HepG2 (cell line): Measurements from ENCODE around the gene RNU1-1. TPM values are rescaled to one million over a fixed set of nuclear protein-coding genes. Genes with fewer than 3 reads are reported as not detected.

Source experiments
- ATAC-seq: fragments of 200-7000 bp; cut with Tn5 transposase; 3 replicates; pipeline ENCODE4 v1.9.1; 2020; ENCODE audit warnings: mild to moderate bottlenecking, moderate library complexity
- BruUV-seq: library from RNA; stranded (reverse); fragments of 400-500 nt; replicated peaks from 2 replicates; lab custom pipeline; 2021; lab: Mats Ljungman, UMichigan
- CTCF ChIA-PET: fragments of 300-600 bp; formaldehyde crosslinking; extraction: SDS; loops from one replicate; lab custom pipeline; 2021; ENCODE audit warnings: low total read pairs, inconsistent platforms, low intra/inter-chr PET ratio; lab: Yijun Ruan, JAX
- POLR2A ChIA-PET: fragments of 350-600 bp; sonication (Branson Sonifier 250); formaldehyde crosslinking; loops from one replicate; lab custom pipeline; 2020; ENCODE audit warnings: antibody characterized with exemption, inconsistent platforms; lab: Yijun Ruan, JAX
- DNase-seq: peaks from one replicate; pipeline ENCODE4 v3.0.0-alpha.2; 2015; ENCODE audit warnings: low spot score
- FAIRE-seq: peaks from 3 replicates; lab custom pipeline; 2011; peaks lifted over from hg19 to GRCh38; lab: Jason Lieb, UNC
- H2AFZ ChIP-seq: one replicate; pipeline ENCODE4 v1.6.1; 2011; ENCODE audit warnings: low read length, inconsistent platforms
- H3K27ac ChIP-seq: fragments of 300-600 bp; 3 replicates; pipeline ENCODE4 v1.8.0; 2011; ENCODE audit warnings: mixed run types, mild to moderate bottlenecking, mixed read lengths, low read length, inconsistent platforms; ENCODE audit not compliant: insufficient read depth; ENCODE audit errors: extremely low read length
- H3K27me3 ChIP-seq, 2 experiments: fragments of 200-600 bp in 1 of 2; 2 replicates in 1 of 2; 3 replicates in 1 of 2; pipeline versions ENCODE4 v1.6.0 to v1.8.0; 2011; ENCODE audit warnings: low read length in 2 of 2, mild to moderate bottlenecking in 2 of 2, moderate library complexity in 2 of 2, inconsistent platforms in 1 of 2; ENCODE audit not compliant: insufficient read depth in 2 of 2, control insufficient read depth in 1 of 2
- H3K36me3 ChIP-seq, 2 experiments: fragments of 200-600 bp in 1 of 2; replicated peaks in 1 of 2; 2 replicates in 1 of 2; 3 replicates in 1 of 2; pipeline versions ENCODE4 v1.5.1 to v1.8.0; 2011; ENCODE audit warnings: low read length in 2 of 2, inconsistent platforms in 1 of 2; ENCODE audit not compliant: insufficient read depth in 2 of 2, control insufficient read depth in 1 of 2
- H3K4me1 ChIP-seq: 2 replicates; pipeline ENCODE4 v1.5.1; 2012; ENCODE audit warnings: low read length, inconsistent platforms; ENCODE audit not compliant: insufficient read depth
- H3K4me2 ChIP-seq: 2 replicates; pipeline ENCODE4 v1.6.0; 2011; ENCODE audit warnings: low read depth, low read length, inconsistent platforms
- H3K4me3 ChIP-seq, 3 experiments: fragments of 200-600 bp in 1 of 3; sonication (generic), shearing (Covaris generic) in 1 of 3; replicated peaks in 1 of 3; 2 replicates each; pipeline ENCODE4 v1.5.1; 2011 to 2016; ENCODE audit warnings: low read length in 3 of 3, inconsistent platforms in 2 of 3, low read depth in 2 of 3, mild to moderate bottlenecking in 2 of 3, control low read depth in 1 of 3, mixed read lengths in 1 of 3; ENCODE audit not compliant: insufficient read depth in 1 of 3
- H3K79me2 ChIP-seq: one replicate; pipeline ENCODE4 v1.6.1; 2011; ENCODE audit warnings: low read length, inconsistent platforms; ENCODE audit not compliant: insufficient read depth
- H3K9ac ChIP-seq: 2 replicates; pipeline ENCODE4 v1.6.0; 2011; ENCODE audit warnings: mild to moderate bottlenecking, low read depth, low read length, inconsistent platforms; ENCODE audit not compliant: insufficient read depth
- H3K9me3 ChIP-seq: 2 replicates; pipeline ENCODE4 v1.5.1; 2012; ENCODE audit warnings: mild to moderate bottlenecking, low read length
- H4K20me1 ChIP-seq: 2 replicates; pipeline ENCODE4 v1.6.0; 2011; ENCODE audit warnings: inconsistent platforms, mild to moderate bottlenecking, low read length, moderate library complexity; ENCODE audit not compliant: insufficient read depth
- ATF1 ChIP-seq: IDR thresholded peaks from 2 replicates; pipeline ENCODE4 v1.6.1; 2016; ENCODE audit warnings: mild to moderate bottlenecking, control low read depth
- CCAR2 ChIP-seq: fragments of 200-400 bp; formaldehyde crosslinking; optimal IDR thresholded peaks from 2 replicates; pipeline ENCODE3; 2018; ENCODE audit warnings: low read depth, mild to moderate bottlenecking, low read length, moderate library complexity
- ERF ChIP-seq: IDR thresholded peaks from 2 replicates; pipeline ENCODE4 v1.6.1; 2018; ENCODE audit warnings: missing biosample characterization, missing genetic modification reagents
- FIP1L1 ChIP-seq: fragments of 200-400 bp; formaldehyde crosslinking; IDR thresholded peaks from 2 replicates; pipeline ENCODE4 v1.6.1; 2018; ENCODE audit warnings: low read depth, mild to moderate bottlenecking, low read length, moderate library complexity, borderline replicate concordance; ENCODE audit not compliant: insufficient read depth
- KAT8 ChIP-seq: IDR thresholded peaks from 2 replicates; pipeline ENCODE4 v1.6.1; 2016; ENCODE audit warnings: missing genetic modification reagents, missing compliant biosample characterization
- LCORL ChIP-seq, 2 experiments: fragments of 450-650 bp in 1 of 2; sonication (generic) in 1 of 2; formaldehyde crosslinking in 1 of 2; IDR thresholded peaks; 2 replicates each; pipeline versions ENCODE4 v1.5.0 to v1.6.1; 2017 to 2020; ENCODE audit warnings: antibody characterized with exemption in 1 of 2, missing genetic modification reagents in 1 of 2
- REL ChIP-seq: sonication (generic); formaldehyde crosslinking; conservative IDR thresholded peaks from 2 replicates; pipeline ENCODE4 v1.8.0; 2022; ENCODE audit warnings: mild to moderate bottlenecking, missing genetic modification reagents, moderate library complexity
- SOX6 ChIP-seq, 2 experiments: fragments of 450-650 bp in 1 of 2; sonication (generic) in 1 of 2; formaldehyde crosslinking in 1 of 2; IDR thresholded peaks; 2 replicates each; pipeline versions ENCODE4 v1.4.0 to v1.6.1; 2017 to 2020; ENCODE audit warnings: antibody characterized with exemption in 1 of 2, mild to moderate bottlenecking in 1 of 2, missing genetic modification reagents in 1 of 2
- TBX2 ChIP-seq: sonication (generic); formaldehyde crosslinking; IDR thresholded peaks from 2 replicates; pipeline ENCODE4 v1.5.0; 2020; ENCODE audit warnings: missing genetic modification reagents, mild to moderate bottlenecking, borderline replicate concordance
- ZBTB7A ChIP-seq: sonication (generic); formaldehyde crosslinking; IDR thresholded peaks from 2 replicates; pipeline ENCODE4 v1.8.0; 2022; ENCODE audit warnings: mild to moderate bottlenecking, missing genetic modification reagents
- ZNF10 ChIP-seq: sonication (generic); formaldehyde crosslinking; IDR thresholded peaks from 2 replicates; pipeline ENCODE4 v1.4.0; 2020; ENCODE audit warnings: mild to moderate bottlenecking, low read depth, missing genetic modification reagents, borderline replicate concordance
- ZNF629 ChIP-seq: sonication (generic); formaldehyde crosslinking; conservative IDR thresholded peaks from 2 replicates; pipeline ENCODE4 v1.5.0; 2020; ENCODE audit warnings: missing genetic modification reagents
- ZNF780A ChIP-seq: sonication (generic); formaldehyde crosslinking; IDR thresholded peaks from 2 replicates; pipeline ENCODE4 v1.8.0; 2022; ENCODE audit warnings: mild to moderate bottlenecking, missing genetic modification reagents, moderate library complexity
- WGBS: methylation state at CpG from one replicate; pipeline ENCODE4 v1.1.6; 2017; ENCODE audit warnings: low lambda C conversion rate; 5-methylcytosine and 5-hydroxymethylcytosine counted together
- in situ Hi-C: cut with HindIII; loops from 2 replicates; pipeline ENCODE4 v1.10.0; 2017; ENCODE audit warnings: low pct_unique_long_range_greater_than_20kb; ENCODE audit not compliant: extremely low pct_ligation_motif_present
- intact Hi-C: fragments of 100-400 bp; cut with micrococcal nuclease; formaldehyde crosslinking; loops from one replicate; pipeline ENCODE4 v1.10.0; 2022; ENCODE audit not compliant: unreplicated experiment
- polyA plus RNA-seq, 8 experiments: library from polyadenylated mRNA; depleted of rRNA in 3 of 8; stranded (reverse) in 7 of 8; unstranded in 1 of 8; fragments of >200 nt; fragmentation: Illumina TruSeq in 4 of 8; extraction: Trizol in 4 of 8; gene quantifications; 2 replicates each; pipeline versions ENCODE4 v1.2.1 to v1.2.3, GENCODE V29; 2011 to 2016; ENCODE audit warnings: low read depth in 4 of 8, missing spikeins in 1 of 8, mixed read lengths in 1 of 8; ENCODE audit not compliant: insufficient read depth in 1 of 8
- total RNA-seq, 5 experiments: library from RNA; depleted of rRNA; stranded (reverse); fragments of >200 nt; fragmentation: Illumina TruSeq; extraction: Trizol; gene quantifications; 2 replicates each; pipeline ENCODE4 v1.2.3, GENCODE V29; 2016; ENCODE audit warnings: low read depth in 1 of 5
- TF ChIP-seq, protein P1 (sequence below): sonication (generic); formaldehyde crosslinking; IDR thresholded peaks from 2 replicates; pipeline ENCODE4 v1.4.0; 2020; ENCODE audit warnings: mild to moderate bottlenecking, low read depth, missing genetic modification reagents
- TF ChIP-seq, protein P2 (sequence below): sonication (generic); formaldehyde crosslinking; IDR thresholded peaks from 2 replicates; pipeline ENCODE4 v1.5.0; 2020; ENCODE audit warnings: mild to moderate bottlenecking, low read depth, missing genetic modification reagents, borderline replicate concordance
- TF ChIP-seq, protein P3 (sequence below): sonication (generic); formaldehyde crosslinking; IDR thresholded peaks from 2 replicates; pipeline ENCODE4 v1.5.0; 2020; ENCODE audit warnings: mild to moderate bottlenecking, missing genetic modification reagents
- TF ChIP-seq, protein P4 (sequence below): sonication (generic); formaldehyde crosslinking; IDR thresholded peaks from 2 replicates; pipeline ENCODE4 v1.5.0; 2020; ENCODE audit warnings: mild to moderate bottlenecking, missing genetic modification reagents, borderline replicate concordance

RNU1-1 gene
- total and polyA plus RNA-seq, 2 of the 13 experiments (the other 11 are each of a cell fraction or from before 2014, with no cell fraction given), result under 0.01 to 11,018 TPM

DNA sequence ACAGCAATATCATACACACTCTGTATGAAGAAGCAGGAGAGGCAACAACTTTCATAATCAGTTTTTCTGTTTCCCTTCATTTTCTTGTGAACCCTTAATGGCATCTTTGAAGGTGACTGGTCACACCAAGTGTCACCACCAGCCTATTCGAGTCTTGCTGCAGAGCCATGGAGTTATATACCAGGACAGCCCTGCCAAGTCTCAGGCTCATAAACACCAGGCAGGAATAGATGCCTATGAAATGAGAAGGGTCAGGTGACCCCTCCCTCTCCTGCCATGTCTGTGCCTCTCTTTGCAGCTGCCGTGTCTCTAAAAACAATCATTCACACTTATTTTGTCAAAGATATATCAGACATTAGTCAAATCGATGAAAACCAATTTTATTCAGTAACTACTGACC lies 45.5 kb downstream of the RNU1-1 start:
- H3K36me3 ChIP-seq, result no peaks in the 10 kb centered on the region
- ChIA-PET POLR2A (no interaction called here), CTCF (no interaction called here)

More for the DNA sequence above, 45.5 kb downstream of the RNU1-1 start:
- DNase-seq (no peak), ATAC-seq (no peak), FAIRE-seq (no peak)
- Histone ChIP-seq H3K27me3 (no peaks in the 10 kb centered on the region), H3K4me3 (no peak overlapping the region), H3K9me3 (no peaks in the 10 kb centered on the region), H3K4me1 (no peaks in the 10 kb centered on the region), H3K79me2 (no peaks in the 10 kb centered on the region), H2AFZ (no peak overlapping the region), H3K9ac (no peak overlapping the region), H3K4me2 (no peak overlapping the region), H4K20me1 (no peaks in the 10 kb centered on the region), H3K27ac (no peak overlapping the region)
- in situ Hi-C loops (no loop called here), intact Hi-C loops (no loop called here)
- WGBS, result 70% methylated on average over 3 of the region's 3 CpGs
- no peak for TF ChIP-seq LCORL (IDR thresholded peaks at IDR 0.05)
- TF ChIP-seq LCORL (CRISPR knock-in tag; IDR thresholded peaks at IDR 0.05), result no peak
- TF ChIP-seq, protein P1, sequence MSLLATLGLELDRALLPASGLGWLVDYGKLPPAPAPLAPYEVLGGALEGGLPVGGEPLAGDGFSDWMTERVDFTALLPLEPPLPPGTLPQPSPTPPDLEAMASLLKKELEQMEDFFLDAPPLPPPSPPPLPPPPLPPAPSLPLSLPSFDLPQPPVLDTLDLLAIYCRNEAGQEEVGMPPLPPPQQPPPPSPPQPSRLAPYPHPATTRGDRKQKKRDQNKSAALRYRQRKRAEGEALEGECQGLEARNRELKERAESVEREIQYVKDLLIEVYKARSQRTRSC (CRISPR knock-in tag), result no peak
- TF ChIP-seq, protein P2, sequence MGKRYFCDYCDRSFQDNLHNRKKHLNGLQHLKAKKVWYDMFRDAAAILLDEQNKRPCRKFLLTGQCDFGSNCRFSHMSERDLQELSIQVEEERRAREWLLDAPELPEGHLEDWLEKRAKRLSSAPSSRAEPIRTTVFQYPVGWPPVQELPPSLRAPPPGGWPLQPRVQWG, result no peak
- no peak for TF ChIP-seq ERF (CRISPR knock-in tag)
- no peak for TF ChIP-seq KAT8
- no peak for TF ChIP-seq ZNF780A (CRISPR knock-in tag)
- TF ChIP-seq SOX6 (IDR thresholded peaks at IDR 0.05), result no peak
- TF ChIP-seq SOX6 (CRISPR knock-in tag; IDR thresholded peaks at IDR 0.05), result no peak
- TF ChIP-seq, protein P3, sequence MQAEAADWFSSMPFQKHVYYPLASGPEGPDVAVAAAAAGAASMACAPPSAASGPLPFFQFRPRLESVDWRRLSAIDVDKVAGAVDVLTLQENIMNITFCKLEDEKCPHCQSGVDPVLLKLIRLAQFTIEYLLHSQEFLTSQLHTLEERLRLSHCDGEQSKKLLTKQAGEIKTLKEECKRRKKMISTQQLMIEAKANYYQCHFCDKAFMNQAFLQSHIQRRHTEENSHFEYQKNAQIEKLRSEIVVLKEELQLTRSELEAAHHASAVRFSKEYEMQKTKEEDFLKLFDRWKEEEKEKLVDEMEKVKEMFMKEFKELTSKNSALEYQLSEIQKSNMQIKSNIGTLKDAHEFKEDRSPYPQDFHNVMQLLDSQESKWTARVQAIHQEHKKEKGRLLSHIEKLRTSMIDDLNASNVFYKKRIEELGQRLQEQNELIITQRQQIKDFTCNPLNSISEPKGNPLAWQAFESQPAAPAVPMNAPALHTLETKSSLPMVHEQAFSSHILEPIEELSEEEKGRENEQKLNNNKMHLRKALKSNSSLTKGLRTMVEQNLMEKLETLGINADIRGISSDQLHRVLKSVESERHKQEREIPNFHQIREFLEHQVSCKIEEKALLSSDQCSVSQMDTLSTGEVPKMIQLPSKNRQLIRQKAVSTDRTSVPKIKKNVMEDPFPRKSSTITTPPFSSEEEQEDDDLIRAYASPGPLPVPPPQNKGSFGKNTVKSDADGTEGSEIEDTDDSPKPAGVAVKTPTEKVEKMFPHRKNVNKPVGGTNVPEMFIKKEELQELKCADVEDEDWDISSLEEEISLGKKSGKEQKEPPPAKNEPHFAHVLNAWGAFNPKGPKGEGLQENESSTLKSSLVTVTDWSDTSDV, result no peak
- TF ChIP-seq, protein P4, sequence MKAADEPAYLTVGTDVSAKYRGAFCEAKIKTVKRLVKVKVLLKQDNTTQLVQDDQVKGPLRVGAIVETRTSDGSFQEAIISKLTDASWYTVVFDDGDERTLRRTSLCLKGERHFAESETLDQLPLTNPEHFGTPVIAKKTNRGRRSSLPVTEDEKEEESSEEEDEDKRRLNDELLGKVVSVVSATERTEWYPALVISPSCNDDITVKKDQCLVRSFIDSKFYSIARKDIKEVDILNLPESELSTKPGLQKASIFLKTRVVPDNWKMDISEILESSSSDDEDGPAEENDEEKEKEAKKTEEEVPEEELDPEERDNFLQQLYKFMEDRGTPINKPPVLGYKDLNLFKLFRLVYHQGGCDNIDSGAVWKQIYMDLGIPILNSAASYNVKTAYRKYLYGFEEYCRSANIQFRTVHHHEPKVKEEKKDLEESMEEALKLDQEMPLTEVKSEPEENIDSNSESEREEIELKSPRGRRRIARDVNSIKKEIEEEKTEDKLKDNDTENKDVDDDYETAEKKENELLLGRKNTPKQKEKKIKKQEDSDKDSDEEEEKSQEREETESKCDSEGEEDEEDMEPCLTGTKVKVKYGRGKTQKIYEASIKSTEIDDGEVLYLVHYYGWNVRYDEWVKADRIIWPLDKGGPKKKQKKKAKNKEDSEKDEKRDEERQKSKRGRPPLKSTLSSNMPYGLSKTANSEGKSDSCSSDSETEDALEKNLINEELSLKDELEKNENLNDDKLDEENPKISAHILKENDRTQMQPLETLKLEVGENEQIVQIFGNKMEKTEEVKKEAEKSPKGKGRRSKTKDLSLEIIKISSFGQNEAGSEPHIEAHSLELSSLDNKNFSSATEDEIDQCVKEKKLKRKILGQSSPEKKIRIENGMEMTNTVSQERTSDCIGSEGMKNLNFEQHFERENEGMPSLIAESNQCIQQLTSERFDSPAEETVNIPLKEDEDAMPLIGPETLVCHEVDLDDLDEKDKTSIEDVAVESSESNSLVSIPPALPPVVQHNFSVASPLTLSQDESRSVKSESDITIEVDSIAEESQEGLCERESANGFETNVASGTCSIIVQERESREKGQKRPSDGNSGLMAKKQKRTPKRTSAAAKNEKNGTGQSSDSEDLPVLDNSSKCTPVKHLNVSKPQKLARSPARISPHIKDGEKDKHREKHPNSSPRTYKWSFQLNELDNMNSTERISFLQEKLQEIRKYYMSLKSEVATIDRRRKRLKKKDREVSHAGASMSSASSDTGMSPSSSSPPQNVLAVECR (CRISPR knock-in tag), result no peak
- TF ChIP-seq FIP1L1, result no peak
- no peak for TF ChIP-seq ZNF629 (CRISPR knock-in tag)
- TF ChIP-seq ZNF10 (CRISPR knock-in tag), result no peak
- no peak for TF ChIP-seq REL (CRISPR knock-in tag)
- no peak for TF ChIP-seq CCAR2
- TF ChIP-seq TBX2 (CRISPR knock-in tag), result no peak
- no peak for TF ChIP-seq ZBTB7A (CRISPR knock-in tag)
- no peak for TF ChIP-seq ATF1 (CRISPR knock-in tag)
- no TSS peak for BruUV-seq
